ENCODE data around the gene SLC7A8. TPM values are rescaled to one million over a fixed set of nuclear protein-coding genes. Genes with fewer than 3 reads are reported as not detected.

SLC7A8 gene
- total and polyA plus RNA-seq, 2 experiments from 2014 or later, result 117 to 124 TPM

- TF ChIP-seq ZNF462 (CRISPR knock-in tag; IDR thresholded peaks at IDR 0.05) (peak; percentile 81), JUNB (IDR thresholded peaks at IDR 0.05; ENCODE audit: unreplicated experiment) (no peak), POLR2AphosphoS5 (IDR thresholded peaks at IDR 0.05; ENCODE audit: low read depth) (no peak), ZNF114 (CRISPR knock-in tag; IDR thresholded peaks at IDR 0.05) (0 out of 2 replicates have a peak, but pooled peaks have one; percentile 61), ETS1 (IDR thresholded peaks at IDR 0.05) (0 out of 2 replicates have a peak, but pooled peaks have one; percentile 11), STAT1 (IDR thresholded peaks at IDR 0.05; ENCODE audit: unreplicated experiment) (no peak)
These were observed 22.4 kb downstream of the SLC7A8 start (continued) for GRCh38 chr14:23160924-23161522.

- H3K27me3 ChIP-seq (ENCODE audit: insufficient read depth), result no peaks in the 10 kb centered on the region
- H3K79me2 ChIP-seq (replicated peaks; ENCODE audit: insufficient read depth), result no peaks in the 10 kb centered on the region
- Mint-ChIP-seq H3K36me3 (ENCODE audit: low read depth) (peaks cover 63% of the 10 kb centered on the region), H3K4me1 (peaks cover 68% of the 10 kb centered on the region), H3K27me3 (ENCODE audit: insufficient read depth, low read depth, poor library complexity) (peaks cover 10% of the 10 kb centered on the region), H3K4me3 (peak overlapping the region; percentile 20), H3K27ac (peak overlapping the region; percentile 98), H3K9me3 (no peaks in the 10 kb centered on the region)
- H2AFZ ChIP-seq, result no peak overlapping the region
- peaks cover 29% of the 10 kb centered on the region for H3K36me3 ChIP-seq (ENCODE audit: insufficient read depth)
- no peak for DNase-seq (ENCODE audit: low spot score)
- peaks cover 61% of the 10 kb centered on the region for H3K4me1 ChIP-seq (ENCODE audit: insufficient read depth)
- peaks cover 26% of the 10 kb centered on the region for H3F3A ChIP-seq (replicated peaks; ENCODE audit: low read depth)
- no peaks in the 10 kb centered on the region for H3K9me2 ChIP-seq (ENCODE audit: insufficient read depth)
- H3K27ac ChIP-seq (ENCODE audit: low read depth), result peak overlapping the region; percentile 87
- H3K4me3 ChIP-seq, result no peak overlapping the region
- no peak for ATAC-seq
- peak overlapping the region; percentile 46; the same call in 1 of the 2 replicates for H3K4me2 ChIP-seq
- no peaks in the 10 kb centered on the region for H4K20me1 ChIP-seq (replicated peaks; ENCODE audit: insufficient read depth)
- TF ChIP-seq ZNF462 (CRISPR knock-in tag; IDR thresholded peaks at IDR 0.05) (no peak), ETS1 (IDR thresholded peaks at IDR 0.05) (no peak), STAT1 (IDR thresholded peaks at IDR 0.05; ENCODE audit: unreplicated experiment) (no peak)
These were observed 23.9 kb downstream of the SLC7A8 start for GRCh38 chr14:23159532-23159931.
